HepG2 (cell line): ENCODE measurements around the gene C1orf116. TPM values are rescaled to one million over a fixed set of nuclear protein-coding genes. Genes with fewer than 3 reads are reported as not detected.
A peak's percentile ranks its signal among the peaks of the same experiment; 100 is the strongest.

Experiments
- ASH2L ChIP-seq: fragments of 300-600, 200-600 bp; sonication (generic); IDR thresholded peaks from 2 replicates; pipeline ENCODE4 v1.7.0; 2017; ENCODE audit warnings: low read depth, mild to moderate bottlenecking, moderate library complexity, mixed read lengths, low read length; ENCODE audit not compliant: insufficient read length
- DDIT3 ChIP-seq: sonication (generic); formaldehyde crosslinking; IDR thresholded peaks from 2 replicates; pipeline ENCODE4 v1.4.0; 2020; ENCODE audit warnings: mild to moderate bottlenecking, missing genetic modification reagents
- FOXP1 ChIP-seq, 2 experiments: fragments of 450-650 bp in 1 of 2; IDR thresholded peaks; 2 replicates each; pipeline ENCODE4 v1.6.1; 2017 to 2018; ENCODE audit warnings: antibody characterized with exemption in 1 of 2
- FUBP1 ChIP-seq: sonication (generic); formaldehyde crosslinking; IDR thresholded peaks from 2 replicates; pipeline ENCODE4 v1.5.1; 2020; ENCODE audit warnings: missing genetic modification reagents, mild to moderate bottlenecking, borderline replicate concordance
- HNF1A ChIP-seq, 2 experiments: sonication (generic) in 1 of 2; formaldehyde crosslinking in 1 of 2; IDR thresholded peaks; 2 replicates each; pipeline versions ENCODE4 v1.4.0 to v1.6.1; 2016 to 2020; ENCODE audit warnings: borderline replicate concordance in 1 of 2, low read depth in 1 of 2, mild to moderate bottlenecking in 1 of 2, missing genetic modification reagents in 1 of 2
- HNRNPL ChIP-seq: fragments of 200-400 bp; formaldehyde crosslinking; IDR thresholded peaks from 2 replicates; pipeline ENCODE4 v1.6.1; 2017; ENCODE audit warnings: mild to moderate bottlenecking, low read depth, low read length
- KAT8 ChIP-seq: IDR thresholded peaks from 2 replicates; pipeline ENCODE4 v1.6.1; 2016; ENCODE audit warnings: missing genetic modification reagents, missing compliant biosample characterization
- KLF15 ChIP-seq: sonication (generic); formaldehyde crosslinking; IDR thresholded peaks from 2 replicates; pipeline ENCODE4 v1.8.1; 2023; ENCODE audit warnings: borderline replicate concordance, mild to moderate bottlenecking, inconsistent platforms, missing genetic modification reagents, mixed read lengths
- MXD3 ChIP-seq: IDR thresholded peaks from 2 replicates; pipeline ENCODE4 v1.6.1; 2016; ENCODE audit warnings: mild to moderate bottlenecking, missing biosample characterization, missing genetic modification reagents
- MXI1 ChIP-seq: IDR thresholded peaks from 3 replicates; pipeline ENCODE4 v1.6.1; 2012; ENCODE audit warnings: low read depth, low read length, inconsistent platforms, borderline replicate concordance
- ZFP1 ChIP-seq: IDR thresholded peaks from 2 replicates; pipeline ENCODE4 v1.6.1; 2016
- ZNF12 ChIP-seq: sonication (generic); formaldehyde crosslinking; IDR thresholded peaks from 2 replicates; pipeline ENCODE4 v1.5.0; 2020; ENCODE audit warnings: missing genetic modification reagents
- ZNF639 ChIP-seq: conservative IDR thresholded peaks from 2 replicates; pipeline ENCODE4 v1.6.1; 2018; ENCODE audit warnings: missing genetic modification reagents
- ZNF710 ChIP-seq: sonication (generic); formaldehyde crosslinking; IDR thresholded peaks from 2 replicates; pipeline ENCODE4 v1.5.0; 2020; ENCODE audit warnings: mild to moderate bottlenecking, missing genetic modification reagents, borderline replicate concordance
- ZNF761 ChIP-seq: sonication (generic); formaldehyde crosslinking; conservative IDR thresholded peaks from 2 replicates; pipeline ENCODE4 v1.4.0; 2020; ENCODE audit warnings: mild to moderate bottlenecking, missing genetic modification reagents
- ZNF773 ChIP-seq: sonication (generic); formaldehyde crosslinking; IDR thresholded peaks from 2 replicates; pipeline ENCODE4 v1.4.0; 2020; ENCODE audit warnings: missing genetic modification reagents, borderline replicate concordance
- ZSCAN29 ChIP-seq: sonication (generic); formaldehyde crosslinking; conservative IDR thresholded peaks from 2 replicates; pipeline ENCODE4 v1.4.0; 2020; ENCODE audit warnings: mild to moderate bottlenecking, missing genetic modification reagents
- ZSCAN9 ChIP-seq: IDR thresholded peaks from 2 replicates; pipeline ENCODE4 v1.6.1; 2016; ENCODE audit warnings: borderline replicate concordance
- polyA plus RNA-seq, 8 experiments: library from polyadenylated mRNA; depleted of rRNA in 3 of 8; stranded (reverse) in 7 of 8; unstranded in 1 of 8; fragments of >200 nt; fragmentation: Illumina TruSeq in 4 of 8; extraction: Trizol in 4 of 8; gene quantifications; 2 replicates each; pipeline versions ENCODE4 v1.2.1 to v1.2.3, GENCODE V29; 2011 to 2016; ENCODE audit warnings: low read depth in 4 of 8, missing spikeins in 1 of 8, mixed read lengths in 1 of 8; ENCODE audit not compliant: insufficient read depth in 1 of 8
- total RNA-seq, 5 experiments: library from RNA; depleted of rRNA; stranded (reverse); fragments of >200 nt; fragmentation: Illumina TruSeq; extraction: Trizol; gene quantifications; 2 replicates each; pipeline ENCODE4 v1.2.3, GENCODE V29; 2016; ENCODE audit warnings: low read depth in 1 of 5

C1orf116 gene
- total and polyA plus RNA-seq, 2 of the 13 experiments (the other 11 are each of a cell fraction or from before 2014, with no cell fraction given): 0.51 to 0.95 TPM

GRCh38 chr1:207051191-207051943 is 18.8 kb upstream of the C1orf116 start, which contains the start of gene YOD1 (continued):
- TF ChIP-seq HNF1A (IDR thresholded peaks at IDR 0.05; ENCODE audit: low read depth): no peak
- no peak for TF ChIP-seq HNF1A (CRISPR knock-in tag; IDR thresholded peaks at IDR 0.05; ENCODE audit: borderline replicate concordance)
- TF ChIP-seq ZSCAN9 (CRISPR knock-in tag): no peak
- peak; percentile 10; the same call in 1 of the 2 replicates for TF ChIP-seq KAT8 (CRISPR knock-in tag)
- TF ChIP-seq ZNF639 (CRISPR knock-in tag): no peak
- no peak; the same call in 2 of the 3 replicates for TF ChIP-seq MXI1
- no peak for TF ChIP-seq FOXP1 (IDR thresholded peaks at IDR 0.05)
- TF ChIP-seq FOXP1 (CRISPR knock-in tag; IDR thresholded peaks at IDR 0.05): no peak
- TF ChIP-seq ZNF773 (CRISPR knock-in tag): no peak
- TF ChIP-seq ZNF761: no peak
- TF ChIP-seq ZFP1 (CRISPR knock-in tag): no peak
- no peak for TF ChIP-seq FUBP1 (CRISPR knock-in tag)
- no peak for TF ChIP-seq MXD3
- no peak for TF ChIP-seq DDIT3 (CRISPR knock-in tag)
- no peak for TF ChIP-seq KLF15
- no peak for TF ChIP-seq ZSCAN29 (CRISPR knock-in tag)
- no peak for TF ChIP-seq ZNF710 (CRISPR knock-in tag)
- no peak for TF ChIP-seq HNRNPL
- peak; percentile 32 for TF ChIP-seq ASH2L
- TF ChIP-seq ZNF12 (CRISPR knock-in tag): no peak
